Activated T-cell treated with anti-CD3 and anti-CD28 coated beads for 48 hours (primary cell): ENCODE results near the gene SH2D6.

Source experiments
- DNase-seq: peaks from one replicate; pipeline ENCODE4 v3.0.0-alpha.2; 2020; ENCODE audit warnings: low read depth

SH2D6 gene

GRCh38 chr2:85439986-85440385 lies 21.5 kb downstream of the SH2D6 start:
- DNase-seq = no peak

- DNase-seq = no peak
These were observed 22.2 kb downstream of the SH2D6 start for GRCh38 chr2:85440729-85441128.

GRCh38 chr2:85441864-85442263 lies 23.4 kb downstream of the SH2D6 start:
- DNase-seq = no peak

- DNase-seq = no peak
These were observed 26.2 kb downstream of the SH2D6 start for GRCh38 chr2:85444629-85445172.

GRCh38 chr2:85445316-85446295 lies 27.1 kb downstream of the SH2D6 start:
- no peak for DNase-seq

- no peak for DNase-seq
These were observed 28.0 kb downstream of the SH2D6 start for GRCh38 chr2:85446296-85447221.

GRCh38 chr2:85447222-85447585 lies 28.7 kb downstream of the SH2D6 start:
- DNase-seq = no peak

GRCh38 chr2:85448461-85449213 lies 30.1 kb downstream of the SH2D6 start:
- DNase-seq = no peak

- DNase-seq = no peak
These were observed 30.7 kb downstream of the SH2D6 start for GRCh38 chr2:85449214-85449588.

GRCh38 chr2:85452237-85452636 lies 33.7 kb downstream of the SH2D6 start:
- DNase-seq = no peak

GRCh38 chr2:85453571-85453970 lies 35.1 kb downstream of the SH2D6 start:
- no peak for DNase-seq

- DNase-seq = no peak
These were observed 37.1 kb downstream of the SH2D6 start for GRCh38 chr2:85455552-85456090.

GRCh38 chr2:85457043-85457442 lies 38.5 kb downstream of the SH2D6 start:
- no peak for DNase-seq

GRCh38 chr2:85457877-85458316 lies 39.4 kb downstream of the SH2D6 start:
- DNase-seq = no peak

- DNase-seq = no peak
These were observed 40.4 kb downstream of the SH2D6 start for GRCh38 chr2:85458601-85459563.

GRCh38 chr2:85459771-85460170 lies 41.3 kb downstream of the SH2D6 start:
- DNase-seq = no peak

GRCh38 chr2:85462322-85462721 lies 43.8 kb downstream of the SH2D6 start:
- DNase-seq = no peak

- DNase-seq = no peak
These were observed 49.7 kb downstream of the SH2D6 start for GRCh38 chr2:85468096-85468703.

GRCh38 chr2:85468704-85469349 lies 50.3 kb downstream of the SH2D6 start:
- no peak for DNase-seq
